Measurements from ENCODE around the gene TMEM182. TPM values are rescaled to one million over a fixed set of nuclear protein-coding genes. Genes with fewer than 3 reads are reported as not detected.

Gene TMEM182
- polyA plus RNA-seq, 1 experiment = 2.6 TPM

DNA sequence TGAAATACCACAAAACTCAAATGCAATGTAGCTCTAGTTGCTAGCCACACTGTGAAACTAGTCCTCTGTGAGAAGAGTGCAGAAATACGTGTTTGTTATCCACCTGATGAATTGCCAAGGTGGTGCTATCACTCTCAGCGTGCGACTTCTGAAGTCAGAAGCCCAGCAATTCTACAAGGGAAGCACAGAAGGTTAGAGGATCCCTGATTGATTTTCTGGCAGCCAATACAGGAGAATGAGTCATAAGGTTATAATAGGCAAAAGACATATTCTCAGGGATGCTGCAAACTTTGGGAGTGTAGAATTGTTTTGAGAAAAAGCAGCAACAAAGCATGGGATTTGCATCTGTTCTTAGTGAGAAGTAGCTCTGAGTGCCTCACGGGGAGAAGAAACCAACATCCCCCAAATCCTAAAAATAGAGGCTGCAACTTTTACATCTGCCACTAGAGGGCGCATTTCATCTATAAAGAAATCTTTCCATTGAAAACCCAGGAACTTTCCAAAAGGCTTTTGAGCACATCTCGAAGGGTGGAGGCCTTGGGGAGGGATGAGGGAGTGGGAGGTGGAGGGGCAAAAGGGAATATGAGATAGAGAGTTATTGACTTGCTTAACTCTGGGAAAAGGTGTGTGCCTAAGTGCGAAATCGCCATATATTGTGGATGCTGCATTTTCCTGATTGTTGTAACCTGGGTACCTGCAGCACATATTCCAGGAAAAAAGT lies 78.0 kb downstream of the TMEM182 start:
- no peaks in the 10 kb centered on the region for H3K27me3 ChIP-seq (ENCODE audit: control insufficient read depth, insufficient read depth, low read length)
- no peaks in the 10 kb centered on the region for H3K36me3 ChIP-seq (ENCODE audit: control insufficient read depth, insufficient read depth, low read length)
- POLR2A ChIA-PET = no interaction called here
- H3K4me3 ChIP-seq (ENCODE audit: low read depth, low read length) = no peak overlapping the region
- CTCF ChIA-PET = interaction anchor here (1.0 to 3.4 kb wide), 10 partner anchors 9 to 85 kb away, joined by 3 to 26 read pairs (median 4); no protein-coding TSS in a partner anchor
- DNase-seq (ENCODE audit: low read depth) = no peak
- TF ChIP-seq, protein P1, sequence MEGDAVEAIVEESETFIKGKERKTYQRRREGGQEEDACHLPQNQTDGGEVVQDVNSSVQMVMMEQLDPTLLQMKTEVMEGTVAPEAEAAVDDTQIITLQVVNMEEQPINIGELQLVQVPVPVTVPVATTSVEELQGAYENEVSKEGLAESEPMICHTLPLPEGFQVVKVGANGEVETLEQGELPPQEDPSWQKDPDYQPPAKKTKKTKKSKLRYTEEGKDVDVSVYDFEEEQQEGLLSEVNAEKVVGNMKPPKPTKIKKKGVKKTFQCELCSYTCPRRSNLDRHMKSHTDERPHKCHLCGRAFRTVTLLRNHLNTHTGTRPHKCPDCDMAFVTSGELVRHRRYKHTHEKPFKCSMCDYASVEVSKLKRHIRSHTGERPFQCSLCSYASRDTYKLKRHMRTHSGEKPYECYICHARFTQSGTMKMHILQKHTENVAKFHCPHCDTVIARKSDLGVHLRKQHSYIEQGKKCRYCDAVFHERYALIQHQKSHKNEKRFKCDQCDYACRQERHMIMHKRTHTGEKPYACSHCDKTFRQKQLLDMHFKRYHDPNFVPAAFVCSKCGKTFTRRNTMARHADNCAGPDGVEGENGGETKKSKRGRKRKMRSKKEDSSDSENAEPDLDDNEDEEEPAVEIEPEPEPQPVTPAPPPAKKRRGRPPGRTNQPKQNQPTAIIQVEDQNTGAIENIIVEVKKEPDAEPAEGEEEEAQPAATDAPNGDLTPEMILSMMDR (IDR thresholded peaks at IDR 0.05; ENCODE audit: insufficient read depth, low read depth, low read length) = peak; percentile 74

DNA sequence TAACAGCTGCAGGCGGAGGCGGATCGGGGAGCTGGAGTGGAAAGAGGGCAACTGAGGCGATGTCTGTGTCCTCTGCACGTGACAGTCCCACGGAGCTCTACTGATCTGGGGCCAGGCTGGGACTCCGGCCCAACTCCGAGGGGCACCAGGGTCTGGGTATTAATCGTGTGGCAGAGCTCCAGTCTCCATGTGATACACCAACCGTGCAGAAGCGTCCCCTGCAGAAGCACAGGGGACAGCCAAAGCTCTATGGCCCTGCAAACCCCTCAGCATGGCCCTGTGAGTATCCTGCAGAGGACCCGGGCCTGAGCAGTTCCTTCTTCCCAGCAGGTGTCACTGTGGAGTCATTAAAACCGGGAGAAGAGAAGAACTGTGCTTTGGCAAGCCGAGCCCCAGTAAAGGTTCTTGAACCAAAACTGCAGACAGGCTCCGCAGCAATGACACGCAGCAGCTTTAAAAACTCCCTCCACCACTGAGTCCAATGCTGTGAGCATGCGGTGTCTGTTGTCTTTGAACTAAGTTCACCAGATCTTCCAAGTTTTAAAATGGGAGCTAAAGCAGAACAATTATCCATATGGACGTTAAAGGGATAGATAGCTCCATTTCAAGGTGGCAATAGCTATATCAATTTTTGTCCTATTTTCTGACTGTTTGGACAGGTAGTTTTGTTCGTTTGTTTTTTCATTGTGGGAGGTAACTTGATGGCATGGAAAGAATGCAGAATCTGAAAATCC lies 79.4 kb downstream of the TMEM182 start:
- H3K36me3 ChIP-seq (ENCODE audit: control insufficient read depth, insufficient read depth, low read length) = no peaks in the 10 kb centered on the region
- DNase-seq (ENCODE audit: low read depth) = no peak
- H3K4me3 ChIP-seq (ENCODE audit: low read depth, low read length) = no peak overlapping the region
- ChIA-PET CTCF (interaction anchor here (0.6 to 3.4 kb wide), 13 partner anchors 8 to 1122 kb away, joined by 3 to 26 read pairs (median 4); no protein-coding TSS in a partner anchor), POLR2A (no interaction called here)
- TF ChIP-seq, protein P1 (IDR thresholded peaks at IDR 0.05; ENCODE audit: insufficient read depth, low read depth, low read length) = peak; percentile 63
- H3K27me3 ChIP-seq (ENCODE audit: control insufficient read depth, insufficient read depth, low read length) = no peaks in the 10 kb centered on the region

DNA sequence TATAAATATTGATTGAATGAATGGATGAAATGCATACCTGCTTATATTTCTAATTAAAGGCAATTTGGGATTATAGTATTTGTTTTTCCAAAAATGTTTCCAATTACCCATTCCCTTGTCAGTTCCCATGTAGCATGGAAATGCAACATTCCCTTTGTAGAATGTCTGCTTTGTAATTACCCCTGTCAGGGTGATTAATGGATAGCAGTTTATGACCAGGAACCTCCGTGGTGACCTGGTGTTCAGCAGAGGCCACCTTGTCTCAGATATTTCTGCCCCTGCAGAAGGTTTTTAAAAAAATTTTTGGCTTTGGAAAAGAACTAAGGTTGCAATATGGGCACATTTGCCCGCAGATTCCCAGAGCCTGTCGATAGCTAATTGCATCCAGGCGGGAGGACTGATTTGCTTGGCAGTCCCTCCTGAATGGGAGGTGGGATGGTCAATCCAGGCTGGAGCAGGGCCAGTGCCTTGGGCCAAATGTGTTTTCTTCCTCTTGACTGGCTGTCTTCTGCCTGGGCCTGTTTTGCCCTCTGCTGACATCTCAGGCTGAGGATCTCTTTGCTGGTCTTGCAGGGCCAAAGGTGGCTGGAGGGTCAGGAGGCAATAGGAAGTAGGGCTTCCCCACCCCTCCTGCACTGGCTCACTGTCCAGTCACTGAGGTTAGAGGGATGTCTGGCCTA lies 82.1 kb downstream of the TMEM182 start:
- DNase-seq (ENCODE audit: low read depth) = no peak
- H3K27me3 ChIP-seq (ENCODE audit: control insufficient read depth, insufficient read depth, low read length) = no peaks in the 10 kb centered on the region
- ChIA-PET POLR2A (no interaction called here), CTCF (no interaction called here)
- H3K36me3 ChIP-seq (ENCODE audit: control insufficient read depth, insufficient read depth, low read length) = no peaks in the 10 kb centered on the region
- TF ChIP-seq, protein P1 (IDR thresholded peaks at IDR 0.05; ENCODE audit: insufficient read depth, low read depth, low read length) = no peak
- no peak overlapping the region for H3K4me3 ChIP-seq (ENCODE audit: low read depth, low read length)

DNA sequence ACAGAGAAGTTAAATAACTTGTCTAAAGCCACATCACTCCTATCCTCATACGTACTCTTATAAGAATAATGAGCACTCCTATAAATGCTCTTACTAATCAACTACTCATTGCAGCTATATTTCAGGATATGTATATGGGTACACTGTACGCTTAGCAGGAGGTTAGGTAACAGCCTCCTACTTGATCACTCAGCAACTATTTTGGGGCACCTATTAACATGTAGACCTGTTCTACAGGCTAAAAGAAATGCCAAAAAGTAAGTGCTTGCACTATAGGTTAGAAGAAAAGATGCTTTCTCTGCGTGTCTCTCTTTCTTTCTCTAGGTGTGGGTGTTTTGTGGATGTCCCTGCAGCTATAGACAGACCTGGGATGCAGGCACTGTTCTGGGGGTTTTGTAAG lies 83.1 kb downstream of the TMEM182 start:
- Histone ChIP-seq H3K4me3 (ENCODE audit: low read depth, low read length) (no peak overlapping the region), H3K36me3 (ENCODE audit: control insufficient read depth, insufficient read depth, low read length) (no peaks in the 10 kb centered on the region), H3K27me3 (ENCODE audit: control insufficient read depth, insufficient read depth, low read length) (no peaks in the 10 kb centered on the region)
- TF ChIP-seq, protein P1 (IDR thresholded peaks at IDR 0.05; ENCODE audit: insufficient read depth, low read depth, low read length) = no peak
- POLR2A ChIA-PET = no interaction called here
- CTCF ChIA-PET = no interaction called here
- DNase-seq (ENCODE audit: low read depth) = no peak

DNA sequence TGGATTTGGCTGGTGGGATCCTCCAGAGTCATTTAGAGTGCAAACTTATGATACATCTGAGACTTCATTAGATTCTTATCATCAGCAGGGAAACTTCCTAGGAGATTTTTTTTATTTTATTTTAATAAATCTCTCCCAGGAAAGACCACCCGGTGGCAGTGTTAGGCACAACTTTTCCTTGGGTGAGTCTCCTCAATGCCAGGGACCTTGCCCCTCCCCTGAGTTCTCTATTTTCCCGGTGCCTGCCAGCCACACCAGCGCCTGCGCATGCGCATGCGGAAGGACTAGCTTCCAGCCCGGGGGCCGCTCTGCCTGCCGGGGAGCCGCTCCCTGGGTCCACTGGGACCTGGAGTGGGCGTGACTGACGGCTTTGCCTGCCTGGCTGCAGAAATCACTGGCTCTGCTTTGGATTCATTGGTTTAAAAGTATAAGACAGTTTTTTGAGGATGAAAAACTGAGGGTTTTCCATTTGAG lies 86.6 kb downstream of the TMEM182 start:
- POLR2A ChIA-PET = no interaction called here
- Histone ChIP-seq H3K4me3 (ENCODE audit: low read depth, low read length) (no peak overlapping the region), H3K36me3 (ENCODE audit: control insufficient read depth, insufficient read depth, low read length) (no peaks in the 10 kb centered on the region), H3K27me3 (ENCODE audit: control insufficient read depth, insufficient read depth, low read length) (no peaks in the 10 kb centered on the region)
- DNase-seq (ENCODE audit: low read depth) = no peak
- TF ChIP-seq, protein P1 (IDR thresholded peaks at IDR 0.05; ENCODE audit: insufficient read depth, low read depth, low read length) = no peak
- CTCF ChIA-PET = interaction anchor here (1.2 kb wide), 1 partner anchor 10 kb away, joined by 3 read pairs; no protein-coding TSS in a partner anchor

Data from BJ (cell line).